GM23248 (cell line): ENCODE results near the gene SEC22A.

ENCODE experiments used
- EZH2 ChIP-seq: fragments of 200-600 bp; sonication (generic); IDR thresholded peaks from 2 replicates; pipeline ENCODE4 v1.6.1; 2018; ENCODE audit warnings: antibody characterized with exemption, mild to moderate bottlenecking; ENCODE audit not compliant: insufficient read depth, poor library complexity, severe bottlenecking
- EZH2phosphoT487 ChIP-seq: fragments of 200-600 bp; sonication (generic); IDR thresholded peaks from 2 replicates; pipeline ENCODE4 v1.6.1; 2018; ENCODE audit warnings: antibody characterized with exemption, moderate library complexity, mild to moderate bottlenecking, low read depth; ENCODE audit not compliant: insufficient read depth

- TF ChIP-seq EZH2: no peak
- no peak for TF ChIP-seq EZH2phosphoT487
Observed at GRCh38 chr3:123229145-123229544, 27.4 kb downstream of the SEC22A start.
